ENCODE measurements around the gene ZNF554.

- TF ChIP-seq TBP (IDR thresholded peaks at IDR 0.05; ENCODE audit: low read depth, low read length) (no peak), CHD7 (IDR thresholded peaks at IDR 0.05; ENCODE audit: insufficient replicate concordance, low read length) (no peak), EZH2 (IDR thresholded peaks at IDR 0.05; ENCODE audit: low read depth, low read length, severe bottlenecking) (no peak), SP1 (IDR thresholded peaks at IDR 0.05; ENCODE audit: low read depth, low read length) (no peak), POLR2A (IDR thresholded peaks at IDR 0.05; ENCODE audit: control extremely low read depth in 1 of 2, low read depth in 2 of 2, low read length in 2 of 2) (no peak), HDAC6 (IDR thresholded peaks at IDR 0.05; ENCODE audit: low read depth, low read length) (no peak), JUND (IDR thresholded peaks at IDR 0.05; ENCODE audit: low read length) (no peak), CTCF (IDR thresholded peaks at IDR 0.05; ENCODE audit: control extremely low read depth in 1 of 3, insufficient read depth in 1 of 3, low read depth in 1 of 3, low read length in 3 of 3) (no peak), GABPA (IDR thresholded peaks at IDR 0.05; ENCODE audit: borderline replicate concordance, insufficient read depth, low read length) (no peak), POLR2AphosphoS5 (IDR thresholded peaks at IDR 0.05; ENCODE audit: low read depth, low read length) (no peak), SUZ12 (IDR thresholded peaks at IDR 0.05; ENCODE audit: low read length) (no peak), FOSL1 (IDR thresholded peaks at IDR 0.05; ENCODE audit: insufficient read depth, low read depth, low read length) (no peak), EGR1 (IDR thresholded peaks at IDR 0.05; ENCODE audit: borderline replicate concordance, low read depth, low read length) (no peak)
These were observed 43.9 kb upstream of the ZNF554 start for GRCh38 chr19:2775556-2776430.
